NOMO-1 (cell line): ENCODE results near the gene EIF4E1B.

ENCODE experiments used
- DNase-seq, 2 experiments: peaks; one replicate each; lab custom pipeline; 2025; ENCODE audit not compliant: unreplicated experiment in 2 of 2; lab: John Stamatoyannopoulos, UW

Gene EIF4E1B

GRCh38 chr5:176625966-176626875 is 4.3 kb upstream of the EIF4E1B start:
- no peak for DNase-seq

- DNase-seq: no peak
Observed at GRCh38 chr5:176626876-176627236, 3.6 kb upstream of the EIF4E1B start.

GRCh38 chr5:176627582-176627981 is 2.9 kb upstream of the EIF4E1B start:
- DNase-seq: no peak

GRCh38 chr5:176628406-176629228 is 1.9 kb upstream of the EIF4E1B start:
- no peak for DNase-seq

- DNase-seq: no peak
Observed at GRCh38 chr5:176629317-176629852, 1.1 kb upstream of the EIF4E1B start.

- no peak for DNase-seq
Observed at GRCh38 chr5:176630681-176631222, 277 bp downstream of the EIF4E1B start.

GRCh38 chr5:176631383-176632200 is 1.1 kb downstream of the EIF4E1B start:
- no peak for DNase-seq

- DNase-seq: no peak
Observed at GRCh38 chr5:176632745-176633144, 2.3 kb downstream of the EIF4E1B start.

GRCh38 chr5:176633598-176633997 is 3.1 kb downstream of the EIF4E1B start:
- DNase-seq: no peak

- no peak for DNase-seq
Observed at GRCh38 chr5:176636426-176636825, 6.0 kb downstream of the EIF4E1B start.

GRCh38 chr5:176637556-176637955 is 7.1 kb downstream of the EIF4E1B start:
- no peak for DNase-seq

- DNase-seq: no peak
Observed at GRCh38 chr5:176638437-176638836, 8.0 kb downstream of the EIF4E1B start.

- no peak for DNase-seq
Observed at GRCh38 chr5:176639208-176639607, 8.7 kb downstream of the EIF4E1B start.

GRCh38 chr5:176639981-176640380 is 9.5 kb downstream of the EIF4E1B start:
- DNase-seq: no peak

- DNase-seq: no peak
Observed at GRCh38 chr5:176640616-176641015, 10.1 kb downstream of the EIF4E1B start.

- DNase-seq: no peak
Observed at GRCh38 chr5:176642675-176643490, 12.4 kb downstream of the EIF4E1B start.

GRCh38 chr5:176643491-176644219 is 13.2 kb downstream of the EIF4E1B start:
- no peak for DNase-seq

GRCh38 chr5:176644294-176644693 is 13.8 kb downstream of the EIF4E1B start:
- no peak for DNase-seq
